ENCODE results near the gene SORCS2. TPM values are rescaled to one million over a fixed set of nuclear protein-coding genes. Genes with fewer than 3 reads are reported as not detected.

SORCS2 gene
- total RNA-seq, 1 donor from 2014 or later: 5.2 TPM

- peaks cover 27% of the 10 kb centered on the region for H3K9me3 Mint-ChIP-seq
- no peaks in the 10 kb centered on the region for H3K36me3 ChIP-seq
- no peak overlapping the region for H3K4me3 ChIP-seq
- no peaks in the 10 kb centered on the region for H3K9me3 ChIP-seq (ENCODE audit: low read depth)
- no peak overlapping the region for H3K27ac Mint-ChIP-seq
- H3K9ac ChIP-seq: no peak overlapping the region
- H3K27me3 Mint-ChIP-seq (ENCODE audit: insufficient read depth, low read depth): peaks cover 6% of the 10 kb centered on the region
- H4K20me1 ChIP-seq (ENCODE audit: low read depth): no peaks in the 10 kb centered on the region
- no peaks in the 10 kb centered on the region for H3K79me2 ChIP-seq (ENCODE audit: low read depth)
- H3K27me3 ChIP-seq: no peaks in the 10 kb centered on the region
- H3K36me3 Mint-ChIP-seq: peaks cover 4% of the 10 kb centered on the region
- no peaks in the 10 kb centered on the region for H3F3A ChIP-seq (ENCODE audit: low read depth)
- H3K4me1 ChIP-seq: no peaks in the 10 kb centered on the region
- no peak overlapping the region for H3K4me2 ChIP-seq
- no peak overlapping the region for H3K27ac ChIP-seq
- H2AFZ ChIP-seq (replicated peaks): no peak overlapping the region
- no peak overlapping the region for H3K4me3 Mint-ChIP-seq
- peaks cover 31% of the 10 kb centered on the region for H3K4me1 Mint-ChIP-seq
- TF ChIP-seq EZH2phosphoT487 (IDR thresholded peaks at IDR 0.05) (no peak), EZH2 (IDR thresholded peaks at IDR 0.05) (no peak), CTCF (IDR thresholded peaks at IDR 0.05) (no peak)
- DNase-seq (ENCODE audit: low spot score): no peak
These were observed 450.6 kb downstream of the SORCS2 start for GRCh38 chr4:7642741-7643458.

- Mint-ChIP-seq H3K4me3 (no peak overlapping the region), H3K27ac (no peak overlapping the region), H3K4me1 (peaks cover 38% of the 10 kb centered on the region), H3K36me3 (peaks cover 4% of the 10 kb centered on the region), H3K9me3 (peaks cover 27% of the 10 kb centered on the region), H3K27me3 (ENCODE audit: insufficient read depth, low read depth) (peaks cover 13% of the 10 kb centered on the region)
- no peak overlapping the region for H3K9ac ChIP-seq
- no peaks in the 10 kb centered on the region for H3K36me3 ChIP-seq
- H3K4me2 ChIP-seq: no peak overlapping the region
- TF ChIP-seq CTCF (IDR thresholded peaks at IDR 0.05) (no peak), EZH2phosphoT487 (IDR thresholded peaks at IDR 0.05) (no peak), EZH2 (IDR thresholded peaks at IDR 0.05) (no peak)
- no peaks in the 10 kb centered on the region for H4K20me1 ChIP-seq (ENCODE audit: low read depth)
- H3F3A ChIP-seq (ENCODE audit: low read depth): no peaks in the 10 kb centered on the region
- H3K4me1 ChIP-seq: no peaks in the 10 kb centered on the region
- H3K27me3 ChIP-seq: no peaks in the 10 kb centered on the region
- H3K4me3 ChIP-seq: no peak overlapping the region
- no peak for DNase-seq (ENCODE audit: low spot score)
- no peak overlapping the region for H2AFZ ChIP-seq (replicated peaks)
- no peaks in the 10 kb centered on the region for H3K79me2 ChIP-seq (ENCODE audit: low read depth)
- H3K9me3 ChIP-seq (ENCODE audit: low read depth): no peaks in the 10 kb centered on the region
- no peak overlapping the region for H3K27ac ChIP-seq
These were observed 452.8 kb downstream of the SORCS2 start for GRCh38 chr4:7645158-7645557.

- Histone ChIP-seq H3K27ac (no peak overlapping the region), H3K79me2 (ENCODE audit: low read depth) (no peaks in the 10 kb centered on the region), H2AFZ (replicated peaks) (no peak overlapping the region), H3K27me3 (no peaks in the 10 kb centered on the region), H4K20me1 (ENCODE audit: low read depth) (no peaks in the 10 kb centered on the region), H3K9ac (no peak overlapping the region), H3K9me3 (ENCODE audit: low read depth) (no peaks in the 10 kb centered on the region), H3K4me1 (no peaks in the 10 kb centered on the region), H3K4me3 (no peak overlapping the region), H3F3A (ENCODE audit: low read depth) (no peaks in the 10 kb centered on the region), H3K36me3 (no peaks in the 10 kb centered on the region), H3K4me2 (no peak overlapping the region)
- peaks cover 42% of the 10 kb centered on the region for H3K4me1 Mint-ChIP-seq
- DNase-seq (ENCODE audit: low spot score): no peak
- peaks cover 27% of the 10 kb centered on the region for H3K9me3 Mint-ChIP-seq
- H3K4me3 Mint-ChIP-seq: no peak overlapping the region
- no peak overlapping the region for H3K27ac Mint-ChIP-seq
- H3K27me3 Mint-ChIP-seq (ENCODE audit: insufficient read depth, low read depth): peaks cover 13% of the 10 kb centered on the region
- TF ChIP-seq CTCF (IDR thresholded peaks at IDR 0.05) (no peak), EZH2 (IDR thresholded peaks at IDR 0.05) (no peak), EZH2phosphoT487 (IDR thresholded peaks at IDR 0.05) (no peak)
- H3K36me3 Mint-ChIP-seq: peaks cover 4% of the 10 kb centered on the region
These were observed 453.6 kb downstream of the SORCS2 start for GRCh38 chr4:7645956-7646355.

Data from neural progenitor cell (in vitro differentiated cells).